GM19239 (cell line): ENCODE measurements around the gene CNGA2.
A peak's percentile ranks its signal among the peaks of the same experiment; 100 is the strongest.

Experiments used
- DNase-seq: peaks from one replicate; pipeline ENCODE4 v3.0.0; 2011; ENCODE audit warnings: low spot score; ENCODE audit not compliant: insufficient read length
- FAIRE-seq: peaks from 2 replicates; lab custom pipeline; 2011; peaks lifted over from hg19 to GRCh38; lab: Jason Lieb, UNC

Gene CNGA2

GRCh38 chrX:151745651-151746050, 11.1 kb downstream of the CNGA2 start:
- no peak for FAIRE-seq
- DNase-seq: no peak

GRCh38 chrX:151746502-151746901, 12.0 kb downstream of the CNGA2 start:
- DNase-seq: no peak
- no peak for FAIRE-seq

GRCh38 chrX:151750511-151750910, 16.0 kb downstream of the CNGA2 start:
- DNase-seq (no peak), FAIRE-seq (no peak)

GRCh38 chrX:151752847-151753246, 18.3 kb downstream of the CNGA2 start:
- FAIRE-seq (no peak), DNase-seq (no peak)

- FAIRE-seq (peak; percentile 74), DNase-seq (peak; percentile 19)
Measured at GRCh38 chrX:151753313-151754046, 18.9 kb downstream of the CNGA2 start.

- FAIRE-seq (no peak), DNase-seq (no peak)
Measured at GRCh38 chrX:151754047-151754429, 19.5 kb downstream of the CNGA2 start.

- no peak for FAIRE-seq
- no peak for DNase-seq
Measured at GRCh38 chrX:151754641-151755215, 20.2 kb downstream of the CNGA2 start.

GRCh38 chrX:151759041-151759708, 24.6 kb downstream of the CNGA2 start:
- DNase-seq (no peak), FAIRE-seq (no peak)

GRCh38 chrX:151762802-151763201, 28.3 kb downstream of the CNGA2 start:
- FAIRE-seq: no peak
- no peak for DNase-seq

GRCh38 chrX:151763711-151764110, 29.2 kb downstream of the CNGA2 start:
- no peak for FAIRE-seq
- DNase-seq: no peak

- FAIRE-seq: no peak
- no peak for DNase-seq
Measured at GRCh38 chrX:151765026-151765425, 30.5 kb downstream of the CNGA2 start.

GRCh38 chrX:151771726-151772125, 37.2 kb downstream of the CNGA2 start:
- FAIRE-seq: no peak
- no peak for DNase-seq

GRCh38 chrX:151773434-151773833, 38.9 kb downstream of the CNGA2 start:
- DNase-seq (no peak), FAIRE-seq (no peak)

- FAIRE-seq: no peak
- no peak for DNase-seq
Measured at GRCh38 chrX:151774421-151774820, 39.9 kb downstream of the CNGA2 start.

- FAIRE-seq: no peak
Measured at GRCh38 chrX:151776181-151776731, 41.7 kb downstream of the CNGA2 start.

GRCh38 chrX:151776936-151777335, 42.4 kb downstream of the CNGA2 start:
- DNase-seq (no peak), FAIRE-seq (no peak)

More at GRCh38 chrX:151776181-151776731, 41.7 kb downstream of the CNGA2 start:
- DNase-seq: no peak

GRCh38 chrX:151779258-151779657, 44.7 kb downstream of the CNGA2 start:
- FAIRE-seq (no peak), DNase-seq (no peak)

- FAIRE-seq (no peak), DNase-seq (no peak)
Measured at GRCh38 chrX:151780621-151781020, 46.1 kb downstream of the CNGA2 start.

- FAIRE-seq (peak; percentile 49), DNase-seq (no peak)
Measured at GRCh38 chrX:151789179-151789800, 54.7 kb downstream of the CNGA2 start.

GRCh38 chrX:151790481-151791160, 56.1 kb downstream of the CNGA2 start:
- FAIRE-seq (no peak), DNase-seq (no peak)
